OCI-M2 (cell line): ENCODE results near the gene ZNF679.
"Not testable (repeated sequence)": the region's sequence is repeated elsewhere in the genome, so short reads cannot be mapped to it uniquely, and the experiment has no call there.

Experiments
- DNase-seq: peaks from one replicate; lab custom pipeline; 2025; ENCODE audit not compliant: unreplicated experiment; lab: John Stamatoyannopoulos, UW

ZNF679 gene

DNA sequence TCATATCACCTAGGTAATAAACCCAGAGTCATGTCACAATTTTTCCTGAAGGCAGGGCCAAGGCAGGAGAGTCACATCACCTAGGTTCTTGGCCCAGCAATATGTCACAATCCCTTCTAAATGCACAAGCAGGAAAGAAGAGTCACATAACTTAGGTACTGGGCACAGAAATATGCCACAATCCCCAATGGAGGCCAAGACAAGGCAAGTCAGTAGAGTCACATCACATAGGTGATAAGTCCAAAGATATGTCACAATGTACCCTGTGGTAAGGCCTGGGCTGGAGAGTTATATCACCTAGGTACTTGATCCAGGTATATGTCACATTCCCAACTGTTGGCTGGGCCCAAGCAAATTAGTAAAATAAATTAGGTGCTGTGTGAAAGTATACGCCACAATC lies at the start of gene ZNF679:
ZNF679 (plus strand) TSS at position 301 of the 400 bp plus-strand sequence. CDS start 20,644 bp downstream, outside the sequence.
- DNase-seq = not testable (repeated sequence)

DNA sequence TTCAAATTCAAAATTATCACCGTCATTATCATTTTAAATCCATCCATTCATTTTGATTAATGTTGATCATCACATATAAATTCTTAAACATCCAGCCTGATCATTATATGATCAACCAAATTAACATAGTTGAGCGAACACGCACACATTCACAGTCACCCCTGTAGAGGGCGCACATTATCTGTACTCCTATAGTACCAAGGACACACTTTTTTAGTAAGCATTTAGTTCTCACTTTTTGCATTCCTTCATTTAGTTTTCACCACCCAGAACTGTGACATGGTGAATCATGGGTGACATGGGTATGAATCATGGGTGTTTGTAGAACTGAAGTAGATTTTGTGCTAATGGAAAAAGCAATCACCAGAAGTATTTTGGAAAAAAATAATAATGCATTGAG lies 47.3 kb upstream of the ZNF679 start:
- no peak for DNase-seq

DNA sequence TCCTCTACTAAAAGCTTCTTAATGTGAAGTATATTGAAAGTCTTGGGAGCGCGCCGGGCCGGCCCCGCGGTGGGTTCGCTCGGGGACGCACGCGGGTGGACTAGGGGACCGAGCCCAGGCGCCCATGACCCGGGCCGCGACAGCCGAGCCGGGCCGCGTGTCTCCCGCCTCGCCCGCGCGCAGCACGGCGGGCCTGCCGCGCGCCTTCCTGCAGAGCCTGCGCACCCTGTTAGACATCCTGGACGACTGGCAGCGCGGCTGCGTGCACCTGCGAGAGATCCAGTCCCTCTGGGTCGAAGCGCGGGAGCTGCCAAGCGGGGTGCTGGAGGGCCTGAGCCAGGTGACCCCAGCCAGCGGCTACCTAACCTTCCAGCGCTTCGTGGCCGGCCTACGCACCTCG lies 46.7 kb upstream of the ZNF679 start:
- no peak for DNase-seq

DNA sequence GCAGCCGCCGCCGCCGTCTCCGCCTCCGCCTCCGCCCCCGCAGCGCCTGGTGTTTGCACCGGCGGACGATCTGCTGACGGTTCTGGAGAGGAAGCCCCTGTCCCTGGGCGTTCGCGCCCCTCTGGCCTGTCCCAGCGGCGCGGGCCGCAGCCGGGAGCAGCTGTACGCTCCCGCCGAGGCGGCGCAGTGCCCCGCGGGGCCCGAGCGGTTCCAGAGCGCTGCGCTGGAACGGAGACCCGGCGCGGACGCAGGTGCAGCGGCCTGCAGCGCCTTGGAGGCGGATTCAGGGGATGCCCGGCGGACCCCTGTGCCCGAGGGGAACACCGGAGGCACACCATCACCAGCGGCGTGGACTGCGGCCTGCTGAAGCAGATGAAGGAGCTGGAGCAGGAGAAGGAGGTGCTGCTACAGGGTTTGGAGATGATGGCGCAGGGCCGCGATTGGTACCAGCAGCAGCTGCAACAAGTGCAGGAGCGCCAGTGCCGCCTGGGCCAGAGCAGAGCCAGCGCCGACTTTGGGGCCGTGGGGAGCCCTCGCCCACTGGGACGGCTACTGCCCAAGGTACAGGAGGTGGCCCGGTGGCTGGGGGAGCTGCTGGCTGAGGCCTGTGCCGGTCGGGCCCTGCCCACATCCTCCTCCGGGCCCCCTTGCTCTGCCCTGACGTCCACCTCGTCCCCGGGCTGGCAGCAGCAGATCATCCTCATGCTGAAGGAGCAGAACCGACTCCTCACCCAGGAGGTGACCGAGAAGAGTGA lies 46.1 kb upstream of the ZNF679 start:
- no peak for DNase-seq

DNA sequence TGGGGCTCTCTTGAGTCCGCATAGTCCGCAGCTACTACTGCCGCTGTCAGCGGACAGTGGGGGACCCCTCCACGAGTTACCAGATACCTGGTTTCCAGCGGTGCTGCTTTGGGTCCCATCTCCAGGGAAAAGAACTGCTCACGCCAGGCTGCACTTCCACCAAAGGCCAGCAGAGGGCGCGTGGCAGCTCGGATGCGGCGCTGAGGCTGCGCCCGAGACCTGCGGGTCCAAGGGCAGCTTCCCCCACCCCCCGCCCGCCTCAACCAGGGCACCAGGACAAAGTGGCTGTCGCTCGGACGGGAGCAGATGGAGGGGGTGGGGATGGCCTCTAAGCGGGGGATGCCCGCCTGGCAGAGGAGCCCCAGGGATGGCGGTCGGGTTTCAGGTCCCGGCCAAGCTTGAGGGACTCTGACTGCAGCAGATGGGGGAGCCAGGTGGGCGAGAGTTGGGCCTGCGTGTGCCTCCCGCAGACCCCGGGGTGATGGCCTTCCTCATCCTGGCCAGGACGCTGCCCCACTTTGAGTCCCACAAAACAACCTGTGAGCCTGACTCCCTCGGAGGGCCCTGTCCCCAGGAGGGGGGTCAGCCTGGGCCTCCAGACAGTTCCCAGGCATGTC lies 45.0 kb upstream of the ZNF679 start:
- no peak for DNase-seq

DNA sequence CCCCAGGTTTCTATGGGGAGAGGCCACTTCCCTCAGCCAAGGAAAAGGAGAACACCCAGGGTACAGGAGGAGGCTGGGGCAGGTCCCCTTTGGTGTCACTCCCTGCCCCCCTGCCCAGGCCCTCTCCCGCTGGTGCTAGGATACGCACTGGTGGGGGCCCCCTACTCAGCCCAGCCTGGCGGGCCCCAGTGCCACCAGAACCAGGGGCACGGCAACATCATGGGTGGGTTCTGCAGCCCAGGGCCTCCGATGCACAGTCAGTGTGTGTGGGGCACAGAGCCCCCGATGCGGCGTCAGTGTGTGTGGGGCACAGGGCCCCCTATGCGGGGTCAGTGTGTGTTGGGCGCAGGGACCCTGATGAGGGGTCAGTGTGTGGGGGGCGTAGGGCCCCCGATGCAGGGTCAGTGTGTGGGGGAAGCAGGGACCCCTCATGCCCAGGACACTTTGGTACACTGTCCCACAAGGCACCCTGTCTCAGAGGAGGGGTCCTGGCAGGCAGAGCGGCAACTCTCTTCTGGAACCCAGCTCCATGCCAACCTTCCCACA lies 44.4 kb upstream of the ZNF679 start:
- DNase-seq = no peak

DNA sequence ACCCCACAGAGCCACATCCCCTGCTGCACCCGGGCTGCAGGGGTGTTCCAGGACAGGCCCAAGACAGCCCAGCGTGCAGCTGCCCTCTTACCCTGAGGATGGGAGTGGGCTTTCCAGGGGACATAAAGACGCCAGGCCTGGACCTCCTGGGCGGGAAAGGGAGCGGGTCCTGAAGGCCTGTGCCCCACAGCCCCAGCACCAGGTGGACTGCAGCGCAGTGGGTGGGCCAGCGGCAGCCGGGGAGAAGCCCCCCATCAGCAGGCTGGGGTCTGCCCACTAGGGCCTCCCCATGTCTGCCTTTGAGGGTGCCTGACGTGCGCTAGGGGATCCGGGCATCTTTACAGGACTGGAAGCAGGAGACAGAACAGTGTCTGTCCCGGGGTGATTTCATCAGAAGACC lies 43.9 kb upstream of the ZNF679 start:
- DNase-seq = no peak

DNA sequence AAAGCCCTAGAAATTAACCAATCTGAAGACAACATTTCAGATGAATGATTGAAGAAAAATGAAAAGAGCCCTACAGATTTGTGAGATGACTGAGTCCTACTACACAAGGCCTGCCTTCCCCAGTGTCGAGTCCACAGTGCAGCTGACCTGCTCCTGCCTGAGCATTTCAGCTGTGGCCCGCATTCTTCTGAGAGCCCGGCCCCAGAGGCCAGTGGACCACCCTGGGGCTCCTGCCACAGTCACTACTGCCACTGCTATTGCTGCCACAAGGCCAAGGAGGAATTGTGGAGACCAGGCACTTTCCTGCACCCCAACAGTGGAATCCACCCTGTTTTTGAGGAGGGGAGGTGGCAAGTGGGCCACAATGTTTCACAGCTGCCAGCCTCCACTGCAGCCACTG lies 40.9 kb upstream of the ZNF679 start:
- DNase-seq = no peak

DNA sequence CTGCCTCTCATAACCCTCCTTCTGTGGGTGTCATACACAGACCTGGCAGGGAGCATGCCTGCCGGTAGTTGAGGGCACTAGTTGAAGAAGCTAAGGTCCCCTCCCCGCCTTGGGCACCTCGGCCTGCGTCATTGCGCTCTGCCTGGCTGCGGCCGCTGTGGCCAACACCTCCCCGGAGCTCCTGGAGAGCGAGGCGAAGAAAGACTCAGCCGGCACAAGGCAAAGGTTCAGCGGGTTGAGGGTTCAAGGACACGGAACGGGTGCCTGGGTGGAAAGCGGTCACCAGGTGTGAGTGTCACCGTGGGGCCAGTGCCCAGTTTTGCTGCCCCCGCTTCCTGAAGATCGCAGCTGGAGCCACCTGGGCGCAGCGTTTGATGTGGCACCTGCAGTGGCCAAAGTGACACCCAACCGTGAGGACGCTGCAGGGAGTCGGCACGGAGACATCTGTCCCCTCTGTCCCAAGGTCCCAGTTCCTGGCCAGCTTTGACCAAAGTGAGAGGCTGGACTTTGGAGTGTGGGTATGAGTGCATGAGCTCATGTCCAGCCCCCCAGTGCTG lies 36.0 kb upstream of the ZNF679 start:
- no peak for DNase-seq

DNA sequence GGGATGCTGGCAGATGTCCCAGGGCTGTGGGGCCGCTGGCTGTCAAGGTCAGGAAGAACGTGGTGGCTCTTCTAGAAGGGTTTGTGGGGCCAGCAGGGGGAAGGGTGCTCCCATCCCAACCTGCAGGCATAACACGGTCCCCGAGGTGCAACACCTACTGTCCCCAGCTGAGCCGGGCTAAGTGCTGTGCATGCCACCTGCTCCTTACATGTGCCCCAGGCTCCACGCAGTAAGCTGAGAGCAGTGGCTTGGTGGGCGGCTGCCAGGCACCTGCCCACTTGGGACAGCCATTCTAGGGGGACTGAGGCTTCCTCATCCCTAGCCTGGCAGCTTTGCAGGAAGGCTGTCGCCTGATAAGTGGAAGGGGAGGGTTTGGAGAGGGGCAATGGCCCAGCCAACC lies 35.5 kb upstream of the ZNF679 start:
- no peak for DNase-seq

DNA sequence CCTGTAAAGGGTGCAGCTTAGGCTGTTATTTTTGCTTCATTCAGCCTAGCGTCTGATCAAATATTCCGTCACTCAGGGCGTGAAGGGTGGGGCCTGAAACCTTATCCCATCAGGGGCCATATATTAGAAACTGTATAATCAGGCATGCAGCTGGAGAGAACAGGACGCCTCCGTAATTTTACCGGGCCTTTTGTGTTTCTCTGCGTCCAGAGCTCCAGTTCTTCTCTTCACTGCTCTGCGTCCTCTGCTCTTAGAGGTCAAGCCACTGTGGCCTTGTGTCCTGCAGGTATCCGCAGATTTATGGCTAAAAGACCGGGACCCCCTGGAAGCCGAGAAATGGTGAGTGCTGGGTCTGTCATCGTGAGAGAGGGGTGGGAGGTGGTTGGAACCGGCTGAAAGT lies 21.4 kb upstream of the ZNF679 start, which contains the start of gene ZNF735:
ZNF735 (plus strand) TSS at position 301 of the 400 bp plus-strand sequence; CDS start at position 301, 0 bp downstream.
- DNase-seq = no peak

DNA sequence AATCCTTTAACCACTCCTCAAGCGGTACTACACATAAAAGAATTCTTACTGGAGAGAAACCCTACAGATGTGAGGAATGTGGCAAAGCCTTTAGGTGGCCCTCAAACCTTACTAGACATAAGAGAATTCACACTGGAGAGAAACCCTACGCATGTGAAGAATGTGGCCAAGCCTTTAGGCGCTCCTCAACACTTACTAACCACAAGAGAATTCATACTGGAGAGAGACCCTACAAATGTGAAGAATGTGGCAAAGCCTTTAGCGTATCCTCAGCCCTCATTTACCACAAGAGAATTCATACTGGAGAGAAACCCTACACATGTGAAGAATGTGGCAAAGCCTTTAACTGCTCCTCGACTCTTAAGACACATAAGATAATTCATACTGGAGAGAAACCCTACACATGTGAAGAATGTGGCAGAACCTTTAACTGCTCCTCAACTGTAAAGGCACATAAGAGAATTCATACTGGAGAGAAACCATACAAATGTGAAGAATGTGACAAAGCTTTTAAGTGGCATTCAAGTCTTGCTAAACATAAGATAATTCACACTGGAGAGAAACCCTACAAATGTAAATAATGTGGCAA lies 8.5 kb upstream of the ZNF679 start:
- DNase-seq = not testable (repeated sequence)

DNA sequence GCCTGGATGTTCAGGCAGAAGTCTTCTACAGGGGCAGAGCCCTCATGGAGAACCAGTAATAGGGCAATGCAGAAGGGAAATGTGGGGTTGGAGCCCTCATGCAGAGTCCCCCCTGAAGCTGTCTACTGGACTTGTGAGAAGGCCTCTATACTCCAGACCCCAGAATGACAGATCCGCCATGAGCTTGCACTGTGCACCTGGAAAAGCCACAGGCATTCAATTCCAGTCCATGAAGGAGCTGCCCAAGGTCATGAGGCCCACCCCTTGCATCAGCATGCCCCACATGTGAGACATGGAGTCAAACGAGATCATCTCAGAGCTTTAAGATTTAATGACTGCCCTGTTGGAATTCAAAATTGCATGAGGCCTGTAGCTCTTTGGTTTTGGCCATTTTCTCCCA lies 4.9 kb upstream of the ZNF679 start:
- DNase-seq = no peak

DNA sequence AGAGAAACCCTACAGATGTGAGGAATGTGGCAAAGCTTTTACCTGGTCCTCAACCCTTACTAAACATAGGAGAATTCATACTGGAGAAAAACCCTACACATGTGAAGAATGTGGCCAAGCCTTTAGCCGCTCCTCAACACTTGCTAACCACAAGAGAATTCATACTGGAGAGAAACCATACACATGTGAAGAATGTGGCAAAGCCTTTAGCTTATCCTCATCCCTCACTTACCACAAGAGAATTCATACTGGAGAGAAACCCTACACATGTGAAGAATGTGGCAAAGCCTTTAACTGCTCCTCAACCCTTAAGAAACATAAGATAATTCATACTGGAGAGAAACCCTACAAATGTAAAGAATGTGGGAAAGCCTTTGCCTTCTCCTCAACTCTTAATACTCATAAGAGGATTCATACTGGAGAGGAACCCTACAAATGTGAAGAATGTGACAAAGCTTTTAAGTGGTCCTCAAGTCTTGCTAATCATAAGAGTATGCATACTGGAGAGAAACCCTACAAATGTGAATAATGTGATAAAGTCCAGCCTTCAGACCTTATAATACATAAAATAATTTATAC lies 38.2 kb downstream of the ZNF679 start:
- no peak for DNase-seq

DNA sequence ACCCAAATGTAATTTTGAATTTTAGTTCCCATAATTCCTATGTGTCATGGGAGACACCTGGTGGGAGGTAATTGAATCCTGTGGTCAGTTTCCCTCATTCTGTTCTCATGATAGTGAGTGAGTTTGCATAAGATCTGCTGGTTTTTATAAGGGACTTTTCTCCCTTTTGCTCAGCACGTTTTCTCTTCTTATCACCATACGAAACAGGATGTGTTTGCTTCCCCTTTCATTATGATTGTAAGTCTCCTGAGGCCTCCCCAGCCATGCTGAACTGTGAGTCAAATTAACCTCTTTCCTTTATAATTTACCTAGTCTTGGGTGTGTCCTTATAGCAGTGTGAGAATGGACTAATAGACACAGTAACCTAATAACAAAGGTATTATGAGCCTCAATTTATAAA lies 49.4 kb downstream of the ZNF679 start:
- no peak for DNase-seq

DNA sequence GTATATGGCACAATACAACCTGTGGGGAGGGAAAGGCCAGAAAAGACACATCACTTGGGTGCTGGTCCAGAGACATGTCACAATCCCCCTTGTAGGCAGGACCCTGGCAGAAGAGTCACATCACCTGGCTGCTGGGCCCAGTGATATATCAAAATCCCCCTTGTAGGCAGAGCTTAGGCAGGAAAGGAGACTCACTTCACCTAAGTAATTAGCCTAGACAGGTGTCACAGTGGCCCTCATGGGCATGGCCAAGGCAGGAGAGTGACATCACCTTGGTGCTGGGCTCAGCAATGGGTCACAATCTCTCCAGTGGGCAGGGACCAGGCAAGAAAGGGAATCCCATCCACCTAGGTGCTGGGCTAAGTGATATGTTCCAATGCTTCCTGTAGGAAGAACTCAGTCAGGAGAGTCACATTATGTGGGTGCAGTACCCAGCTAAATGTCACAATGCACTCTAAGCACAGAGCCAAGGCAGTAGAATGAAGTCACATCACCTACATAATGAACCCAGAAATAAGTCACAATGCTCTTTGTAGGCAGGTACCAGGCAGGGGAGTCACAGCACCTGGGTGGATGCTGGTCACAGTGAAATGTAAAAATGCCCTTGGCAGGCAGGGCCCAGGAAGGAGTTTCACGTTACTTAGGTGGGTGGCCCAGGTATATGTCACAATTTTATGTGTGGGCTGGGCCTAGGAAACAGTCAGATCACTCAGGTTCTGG lies 66.6 kb downstream of the ZNF679 start:
- no peak for DNase-seq

DNA sequence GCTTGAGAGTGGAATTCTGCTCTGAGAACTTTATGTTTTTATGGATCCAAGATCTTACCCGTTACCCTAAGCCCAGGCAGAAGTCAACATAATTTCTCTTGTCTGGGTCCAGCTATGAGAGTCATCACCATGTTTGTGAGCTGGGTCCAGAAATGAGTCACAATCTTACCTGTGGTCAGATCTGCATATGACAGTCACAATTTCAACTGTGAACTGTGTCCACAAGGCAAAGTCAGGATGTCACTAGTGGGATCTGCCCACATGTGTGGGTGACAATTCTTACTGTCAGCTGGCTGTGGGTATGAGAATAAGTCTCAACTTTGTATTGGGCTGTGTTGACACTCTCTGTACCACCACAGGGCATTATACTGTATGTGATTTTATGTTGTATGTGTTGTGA lies 69.1 kb downstream of the ZNF679 start:
- DNase-seq = not testable (repeated sequence)

DNA sequence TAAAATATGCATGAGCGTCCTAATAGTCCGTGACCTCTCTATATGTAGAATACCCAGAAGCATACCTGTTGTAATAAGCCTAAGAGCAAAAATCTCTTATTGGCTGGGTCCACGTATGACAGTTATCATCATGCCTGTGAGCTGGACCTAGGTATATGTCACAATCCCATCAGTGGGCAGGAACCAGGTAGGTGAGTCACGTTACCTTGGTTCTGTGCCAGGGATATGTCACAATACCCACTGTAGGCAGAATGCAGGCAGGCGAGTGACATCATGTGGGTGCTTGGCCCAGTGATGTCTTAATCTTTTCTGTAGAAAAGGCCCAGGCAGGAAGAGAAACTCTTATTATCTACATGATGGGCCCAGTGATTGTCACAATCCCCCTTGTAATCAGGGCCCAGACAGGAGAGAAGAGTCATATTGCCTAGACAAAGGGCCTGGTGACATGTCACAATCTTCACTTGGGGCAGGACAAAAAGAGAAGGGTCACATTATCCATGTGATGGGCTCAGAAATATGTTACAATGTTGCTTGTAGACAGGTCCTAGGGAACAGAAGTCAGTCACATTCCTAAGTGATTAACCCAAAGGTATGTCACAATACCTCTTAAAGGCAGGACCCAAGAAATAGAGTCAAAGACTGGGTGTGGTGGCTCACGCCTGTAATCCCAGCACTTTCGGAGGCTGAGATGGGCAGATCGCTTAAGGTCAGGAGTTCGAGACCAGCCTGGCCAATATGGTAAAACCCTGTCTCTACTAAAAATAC lies 72.5 kb downstream of the ZNF679 start:
- no peak for DNase-seq

DNA sequence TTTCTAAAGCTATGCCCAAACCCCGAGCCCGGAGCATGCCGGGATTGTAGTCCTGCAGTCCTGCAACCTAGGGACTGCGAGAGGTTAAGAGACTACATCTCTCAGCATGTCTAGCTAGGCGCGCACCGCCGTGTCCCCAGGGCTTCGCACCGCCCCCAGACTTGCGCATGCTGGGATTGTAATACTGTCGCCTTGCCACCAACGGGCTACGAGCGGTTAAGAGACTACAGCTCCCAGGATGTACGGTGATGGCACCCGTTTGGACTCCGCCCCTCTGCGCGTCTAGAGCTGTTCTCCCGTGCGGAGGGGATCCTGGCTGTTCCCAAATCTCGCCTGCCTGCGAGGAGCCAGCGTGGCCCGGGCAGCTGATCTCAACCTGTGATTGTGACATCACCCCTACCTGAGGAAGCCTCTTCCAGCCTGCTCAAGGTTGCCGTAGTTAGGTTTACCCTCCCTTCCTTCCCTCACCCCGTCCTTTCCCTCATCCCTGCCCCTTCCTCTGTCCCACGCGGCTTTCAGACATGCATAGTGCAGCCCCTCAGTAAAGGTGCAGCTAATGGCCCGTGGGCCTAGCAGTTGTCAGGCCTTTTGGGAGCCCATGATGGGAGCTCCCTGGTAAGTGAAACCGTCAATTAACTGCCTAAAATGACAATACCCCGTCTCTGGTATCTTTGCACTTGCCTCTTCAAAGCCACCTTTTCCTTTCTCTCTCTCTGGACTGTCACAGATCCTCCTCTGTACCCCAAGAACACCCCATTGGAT lies 79.2 kb downstream of the ZNF679 start:
- peak; percentile 74 for DNase-seq

DNA sequence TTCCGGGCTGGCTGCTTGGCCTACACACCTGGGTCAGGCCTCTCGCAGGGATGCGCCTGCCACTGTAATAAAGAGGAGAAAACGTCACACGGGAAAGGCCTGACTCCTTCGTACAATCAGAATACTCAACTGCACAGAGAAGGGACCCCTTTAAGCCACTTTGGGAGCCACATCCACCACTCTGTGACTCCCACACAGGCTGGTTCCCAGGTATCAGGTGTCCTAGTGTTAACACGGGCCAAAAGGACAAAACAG lies 79.7 kb downstream of the ZNF679 start:
- DNase-seq = no peak
